ENCODE measurements around the gene ALDH3B1. TPM values are rescaled to one million over a fixed set of nuclear protein-coding genes. Genes with fewer than 3 reads are reported as not detected.

The ALDH3B1 gene
- total RNA-seq, 1 experiment from 2014 or later: not detected

DNA sequence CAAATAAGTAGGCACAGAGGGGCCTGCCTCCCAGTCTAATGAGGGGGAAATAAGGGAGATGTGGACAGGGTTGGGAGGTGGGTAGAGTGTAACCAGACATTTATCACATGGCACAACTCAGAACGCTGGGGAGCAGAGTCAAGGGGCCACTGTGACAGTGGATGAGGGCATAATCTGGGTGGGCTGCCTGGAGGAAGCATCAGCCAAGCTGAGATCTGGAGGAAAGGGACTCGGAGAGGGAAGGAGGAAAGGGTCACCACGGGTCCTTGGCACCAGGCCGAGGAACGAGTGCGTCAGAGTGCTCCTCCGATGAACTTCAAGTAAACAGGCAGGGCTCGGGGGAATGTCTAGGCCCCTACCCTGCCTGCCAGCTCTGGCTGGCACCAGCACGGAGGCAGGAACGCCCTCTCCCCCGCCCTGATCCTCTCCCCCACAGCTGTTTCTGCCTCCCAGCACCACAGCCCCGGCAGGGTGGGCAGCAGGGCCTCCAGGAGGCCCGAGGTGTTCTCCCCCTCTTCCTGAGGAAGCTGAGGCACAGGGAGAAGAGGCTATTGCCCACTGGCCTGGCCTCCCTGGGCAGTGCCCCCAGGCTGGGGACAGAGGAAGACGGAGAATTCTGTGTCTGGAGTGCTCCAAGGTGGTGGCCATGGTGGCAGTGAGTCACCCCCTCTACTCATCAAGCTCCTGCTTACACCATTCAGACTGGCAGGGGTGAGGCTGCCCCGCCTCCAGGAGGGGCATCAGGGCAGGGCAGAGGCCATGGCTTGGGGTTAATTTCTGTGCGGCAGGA lies 4.2 kb downstream of the ALDH3B1 start:
- Mint-ChIP-seq H3K4me1 (peaks cover 16 to 32% of the 10 kb centered on the region in 2 experiments), H3K4me3 (peak overlapping the region in 1 of 2 experiments; percentile 42; a peak in 1 of 5 replicates), H3K27me3 (ENCODE audit: low read depth) (peaks cover 2% of the 10 kb centered on the region), H3K9me3 (peaks cover 0 to 1% of the 10 kb centered on the region in 2 experiments; a peak in 1 of 5 replicates), H3K27ac (peak overlapping the region; percentile 30 to 47 (median 30); a peak in 4 of 7 replicates), H3K36me3 (ENCODE audit: insufficient read depth in 1 of 3, low read depth in 3 of 3) (no peaks in the 10 kb centered on the region; a peak in 1 of 7 replicates)
- no peaks in the 10 kb centered on the region for H3K79me1 ChIP-seq (ENCODE audit: insufficient read depth, low read depth, low read length, poor library complexity, severe bottlenecking)
- no peak overlapping the region for H3K4me2 ChIP-seq (ENCODE audit: insufficient read depth, insufficient read length, low read length)
- no CpG with 5 or more reads among the region's 16 CpGs for WGBS (ENCODE audit: extremely low coverage, insufficient read length, low lambda C conversion rate)
- H4K8ac ChIP-seq (replicated peaks; ENCODE audit: insufficient read length, low read depth, low read length): no peak overlapping the region
- H4K5ac ChIP-seq (ENCODE audit: insufficient read length, low read depth, low read length): no peak overlapping the region
- no peak overlapping the region for H3K23ac ChIP-seq (ENCODE audit: insufficient read length, low read depth, low read length)
- H3K56ac ChIP-seq (ENCODE audit: insufficient read length, low read depth, low read length): no peak overlapping the region
- H3K79me2 ChIP-seq (ENCODE audit: insufficient read depth, low read length): no peaks in the 10 kb centered on the region
- H3K18ac ChIP-seq (ENCODE audit: insufficient read length, low read depth, low read length): no peak overlapping the region
- no peak overlapping the region for H2BK120ac ChIP-seq (ENCODE audit: low read depth, low read length, poor library complexity, severe bottlenecking)
- H3T11ph ChIP-seq (ENCODE audit: low read length): no peak overlapping the region
- no peak overlapping the region for H2BK12ac ChIP-seq (ENCODE audit: insufficient read length, low read depth, low read length)
- no peaks in the 10 kb centered on the region for H3K27me3 ChIP-seq (ENCODE audit: insufficient read depth, low read length)
- no peak overlapping the region for H2BK15ac ChIP-seq (ENCODE audit: low read depth, low read length)
- H3K23me2 ChIP-seq (ENCODE audit: insufficient read length, low read depth, low read length, poor library complexity, severe bottlenecking): no peaks in the 10 kb centered on the region
- H3K14ac ChIP-seq (ENCODE audit: insufficient read depth, low read length): no peak overlapping the region
- no peak overlapping the region for H4K91ac ChIP-seq (ENCODE audit: insufficient read length, low read depth, low read length)
- no peaks in the 10 kb centered on the region for H3K9me3 ChIP-seq (ENCODE audit: control insufficient read depth, low read depth, low read length)
- no peak overlapping the region for H3K27ac ChIP-seq (ENCODE audit: insufficient read length, low read depth, low read length)
- no peak overlapping the region for H2AFZ ChIP-seq (ENCODE audit: low read length)
- no peak overlapping the region for H2BK20ac ChIP-seq (ENCODE audit: low read depth, low read length, poor library complexity, severe bottlenecking)
- TF ChIP-seq, protein P1, sequence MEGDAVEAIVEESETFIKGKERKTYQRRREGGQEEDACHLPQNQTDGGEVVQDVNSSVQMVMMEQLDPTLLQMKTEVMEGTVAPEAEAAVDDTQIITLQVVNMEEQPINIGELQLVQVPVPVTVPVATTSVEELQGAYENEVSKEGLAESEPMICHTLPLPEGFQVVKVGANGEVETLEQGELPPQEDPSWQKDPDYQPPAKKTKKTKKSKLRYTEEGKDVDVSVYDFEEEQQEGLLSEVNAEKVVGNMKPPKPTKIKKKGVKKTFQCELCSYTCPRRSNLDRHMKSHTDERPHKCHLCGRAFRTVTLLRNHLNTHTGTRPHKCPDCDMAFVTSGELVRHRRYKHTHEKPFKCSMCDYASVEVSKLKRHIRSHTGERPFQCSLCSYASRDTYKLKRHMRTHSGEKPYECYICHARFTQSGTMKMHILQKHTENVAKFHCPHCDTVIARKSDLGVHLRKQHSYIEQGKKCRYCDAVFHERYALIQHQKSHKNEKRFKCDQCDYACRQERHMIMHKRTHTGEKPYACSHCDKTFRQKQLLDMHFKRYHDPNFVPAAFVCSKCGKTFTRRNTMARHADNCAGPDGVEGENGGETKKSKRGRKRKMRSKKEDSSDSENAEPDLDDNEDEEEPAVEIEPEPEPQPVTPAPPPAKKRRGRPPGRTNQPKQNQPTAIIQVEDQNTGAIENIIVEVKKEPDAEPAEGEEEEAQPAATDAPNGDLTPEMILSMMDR (conservative IDR thresholded peaks at IDR 0.05): no peak
- no peak overlapping the region for H2AK5ac ChIP-seq (ENCODE audit: insufficient read length, low read length)
- no peak overlapping the region for H3K4ac ChIP-seq (ENCODE audit: low read depth, low read length)
- H4K20me1 ChIP-seq (ENCODE audit: control insufficient read depth, insufficient read depth, insufficient read length): no peaks in the 10 kb centered on the region
- no peak for DNase-seq
- no peaks in the 10 kb centered on the region for H3K4me1 ChIP-seq (ENCODE audit: insufficient read depth, low read length)
- no peak overlapping the region for H3K9ac ChIP-seq (ENCODE audit: extremely low read depth, insufficient read length, low read length)
- H2BK5ac ChIP-seq (ENCODE audit: insufficient read length, low read length): no peak overlapping the region

Data from H9 (cell line).